Non-pigmented ciliary epithelial cell (primary cell): ENCODE measurements around the gene FOXN1.
"Not testable (repeated sequence)": the region's sequence is repeated elsewhere in the genome, so short reads cannot be mapped to it uniquely, and the experiment has no call there.

Experiments
- DNase-seq: peaks from one replicate; pipeline ENCODE4 v3.0.0-alpha.2; 2010; ENCODE audit warnings: low read depth

Gene FOXN1

GRCh38 chr17:28505986-28506665 lies at the start of gene FOXN1:
Gene FOXN1 (plus strand): TSS chr17:28506348. CDS start chr17:28523970, 17,622 bp downstream.
- no peak for DNase-seq

- DNase-seq = no peak
Observed at GRCh38 chr17:28457890-28458289, 48.3 kb upstream of the FOXN1 start.

- DNase-seq = not testable (repeated sequence)
Observed at GRCh38 chr17:28458881-28459280, 47.3 kb upstream of the FOXN1 start.

- DNase-seq = no peak
Observed at GRCh38 chr17:28460901-28461300, 45.2 kb upstream of the FOXN1 start.

- no peak for DNase-seq
Observed at GRCh38 chr17:28466001-28466400, 40.1 kb upstream of the FOXN1 start.

GRCh38 chr17:28466521-28467048 lies 39.6 kb upstream of the FOXN1 start:
- DNase-seq = peak; percentile 2

GRCh38 chr17:28467456-28468025 lies 38.6 kb upstream of the FOXN1 start:
- DNase-seq = peak; percentile 53

- not testable (repeated sequence) for DNase-seq
Observed at GRCh38 chr17:28468033-28468735, 38.0 kb upstream of the FOXN1 start.

- DNase-seq = no peak
Observed at GRCh38 chr17:28468781-28469180, 37.4 kb upstream of the FOXN1 start.

- no peak for DNase-seq
Observed at GRCh38 chr17:28469376-28469775, 36.8 kb upstream of the FOXN1 start.

- DNase-seq = no peak
Observed at GRCh38 chr17:28470266-28470913, 35.8 kb upstream of the FOXN1 start.

- DNase-seq = no peak
Observed at GRCh38 chr17:28470914-28471366, 35.2 kb upstream of the FOXN1 start.

- no peak for DNase-seq
Observed at GRCh38 chr17:28471531-28472342, 34.4 kb upstream of the FOXN1 start.

GRCh38 chr17:28472871-28473497 lies 33.2 kb upstream of the FOXN1 start:
- DNase-seq = no peak

GRCh38 chr17:28473542-28473941 lies 32.6 kb upstream of the FOXN1 start, which contains the start of gene SLC13A2:
Gene SLC13A2 (plus strand): TSS chr17:28473644. CDS start chr17:28473713, 69 bp downstream.
- no peak for DNase-seq

GRCh38 chr17:28474111-28474531 lies 32.0 kb upstream of the FOXN1 start:
- DNase-seq = no peak

- DNase-seq = no peak
Observed at GRCh38 chr17:28475151-28475900, 30.8 kb upstream of the FOXN1 start.

GRCh38 chr17:28476076-28476865 lies 29.9 kb upstream of the FOXN1 start:
- no peak for DNase-seq

GRCh38 chr17:28477928-28478327 lies 28.2 kb upstream of the FOXN1 start:
- DNase-seq = no peak
